ENCODE data around the gene HOXC6. TPM values are rescaled to one million over a fixed set of nuclear protein-coding genes. Genes with fewer than 3 reads are reported as not detected.

Gene HOXC6
- total RNA-seq, 1 donor from 2014 or later, result 2.6 TPM

GRCh38 chr12:53983950-53984572, 44.2 kb upstream of the HOXC6 start:
- Histone ChIP-seq H3K27ac (ENCODE audit: low read depth, low read length) (peak overlapping the region; percentile 97), H3K36me3 (ENCODE audit: control insufficient read depth in 3 of 3, insufficient read depth in 3 of 3, low read length in 3 of 3) (no peaks in the 10 kb centered on the region), H3K27me3 (ENCODE audit: control insufficient read depth in 3 of 3, insufficient read depth in 3 of 3, low read length in 3 of 3) (peaks cover 18 to 51% (median 30%) of the 10 kb centered on the region in 3 donors), H3K9ac (ENCODE audit: low read depth in 1 of 3, low read length in 3 of 3) (peak overlapping the region; percentile 84 to 97 (median 88)), H3K9me3 (ENCODE audit: control insufficient read depth in 3 of 3, low read length in 3 of 3) (no peaks in the 10 kb centered on the region), H3K4me3 (ENCODE audit: low read length in 3 of 3) (peak overlapping the region; percentile 65 to 70 (median 70)), H3K4me1 (ENCODE audit: control insufficient read depth in 3 of 3, insufficient read depth in 3 of 3, low read length in 3 of 3) (peaks cover 36 to 76% (median 44%) of the 10 kb centered on the region in 3 donors)

GRCh38 chr12:53984901-53985691, 43.1 kb upstream of the HOXC6 start, which contains the start of gene HOXC10:
TSS of gene HOXC10 (plus strand) at chr12:53985146. CDS start at chr12:53985260, 114 bp downstream.
- Histone ChIP-seq H3K4me3 (ENCODE audit: low read length in 3 of 3) (peak within 1 kb of the TSS; percentile 87 to 95 (median 91)), H3K27ac (ENCODE audit: low read depth, low read length) (peak within 1 kb of the TSS; percentile 100), H3K9ac (ENCODE audit: low read depth in 1 of 3, low read length in 3 of 3) (peak within 1 kb of the TSS; percentile 97), H3K36me3 (ENCODE audit: control insufficient read depth in 3 of 3, insufficient read depth in 3 of 3, low read length in 3 of 3) (no peaks in the 10 kb centered on the region), H3K9me3 (ENCODE audit: control insufficient read depth in 3 of 3, low read length in 3 of 3) (no peaks in the 10 kb centered on the region), H3K4me1 (ENCODE audit: control insufficient read depth in 3 of 3, insufficient read depth in 3 of 3, low read length in 3 of 3) (peaks cover 40 to 78% (median 46%) of the 10 kb centered on the region in 3 donors), H3K27me3 (ENCODE audit: control insufficient read depth in 3 of 3, insufficient read depth in 3 of 3, low read length in 3 of 3) (peaks cover 12 to 44% (median 26%) of the 10 kb centered on the region in 3 donors)

GRCh38 chr12:53985692-53985993, 42.6 kb upstream of the HOXC6 start:
- H3K9ac ChIP-seq (ENCODE audit: low read depth in 1 of 3, low read length in 3 of 3), result peak overlapping the region; percentile 95 to 97 (median 97)
- peak overlapping the region; percentile 100 for H3K27ac ChIP-seq (ENCODE audit: low read depth, low read length)

GRCh38 chr12:53985994-53986685, 42.1 kb upstream of the HOXC6 start:
- H3K36me3 ChIP-seq (ENCODE audit: control insufficient read depth in 3 of 3, insufficient read depth in 3 of 3, low read length in 3 of 3), result no peaks in the 10 kb centered on the region
- peak overlapping the region; percentile 87 to 95 (median 91) for H3K4me3 ChIP-seq (ENCODE audit: low read length in 3 of 3)
- H3K27me3 ChIP-seq (ENCODE audit: control insufficient read depth in 3 of 3, insufficient read depth in 3 of 3, low read length in 3 of 3), result peaks cover 10 to 34% (median 26%) of the 10 kb centered on the region in 3 donors
- peak overlapping the region; percentile 100 for H3K27ac ChIP-seq (ENCODE audit: low read depth, low read length)
- H3K4me1 ChIP-seq (ENCODE audit: control insufficient read depth in 3 of 3, insufficient read depth in 3 of 3, low read length in 3 of 3), result peaks cover 51 to 84% (median 53%) of the 10 kb centered on the region in 3 donors
- H3K9me3 ChIP-seq (ENCODE audit: control insufficient read depth in 3 of 3, low read length in 3 of 3), result no peaks in the 10 kb centered on the region
- H3K9ac ChIP-seq (ENCODE audit: low read depth in 1 of 3, low read length in 3 of 3), result peak overlapping the region; percentile 95 to 97 (median 97)

More at GRCh38 chr12:53985692-53985993, 42.6 kb upstream of the HOXC6 start:
- peaks cover 10 to 39% (median 26%) of the 10 kb centered on the region in 3 donors for H3K27me3 ChIP-seq (ENCODE audit: control insufficient read depth in 3 of 3, insufficient read depth in 3 of 3, low read length in 3 of 3)
- H3K4me1 ChIP-seq (ENCODE audit: control insufficient read depth in 3 of 3, insufficient read depth in 3 of 3, low read length in 3 of 3), result peaks cover 46 to 82% (median 51%) of the 10 kb centered on the region in 3 donors
- peak overlapping the region; percentile 87 to 95 (median 91) for H3K4me3 ChIP-seq (ENCODE audit: low read length in 3 of 3)
- no peaks in the 10 kb centered on the region for H3K9me3 ChIP-seq (ENCODE audit: control insufficient read depth in 3 of 3, low read length in 3 of 3)
- H3K36me3 ChIP-seq (ENCODE audit: control insufficient read depth in 3 of 3, insufficient read depth in 3 of 3, low read length in 3 of 3), result no peaks in the 10 kb centered on the region

GRCh38 chr12:53986686-53987483, 41.4 kb upstream of the HOXC6 start:
- H3K27ac ChIP-seq (ENCODE audit: low read depth, low read length), result peak overlapping the region; percentile 100
- peak overlapping the region; percentile 87 to 95 (median 91) for H3K4me3 ChIP-seq (ENCODE audit: low read length in 3 of 3)
- no peaks in the 10 kb centered on the region for H3K36me3 ChIP-seq (ENCODE audit: control insufficient read depth in 3 of 3, insufficient read depth in 3 of 3, low read length in 3 of 3)
- no peaks in the 10 kb centered on the region for H3K9me3 ChIP-seq (ENCODE audit: control insufficient read depth in 3 of 3, low read length in 3 of 3)
- peaks cover 54 to 86% (median 58%) of the 10 kb centered on the region in 3 donors for H3K4me1 ChIP-seq (ENCODE audit: control insufficient read depth in 3 of 3, insufficient read depth in 3 of 3, low read length in 3 of 3)
- peak overlapping the region; percentile 95 to 97 (median 97) for H3K9ac ChIP-seq (ENCODE audit: low read depth in 1 of 3, low read length in 3 of 3)
- H3K27me3 ChIP-seq (ENCODE audit: control insufficient read depth in 3 of 3, insufficient read depth in 3 of 3, low read length in 3 of 3), result peaks cover 10 to 28% (median 24%) of the 10 kb centered on the region in 3 donors

GRCh38 chr12:53987787-53988230, 40.4 kb upstream of the HOXC6 start:
- Histone ChIP-seq H3K9me3 (ENCODE audit: control insufficient read depth in 3 of 3, low read length in 3 of 3) (no peaks in the 10 kb centered on the region), H3K27me3 (ENCODE audit: control insufficient read depth in 3 of 3, insufficient read depth in 3 of 3, low read length in 3 of 3) (peaks cover 10 to 24% (median 19%) of the 10 kb centered on the region in 3 donors), H3K27ac (ENCODE audit: low read depth, low read length) (peak overlapping the region; percentile 100), H3K9ac (ENCODE audit: low read depth in 1 of 3, low read length in 3 of 3) (peak overlapping the region; percentile 95 to 97 (median 97)), H3K36me3 (ENCODE audit: control insufficient read depth in 3 of 3, insufficient read depth in 3 of 3, low read length in 3 of 3) (no peaks in the 10 kb centered on the region), H3K4me1 (ENCODE audit: control insufficient read depth in 3 of 3, insufficient read depth in 3 of 3, low read length in 3 of 3) (peaks cover 62 to 84% (median 64%) of the 10 kb centered on the region in 3 donors), H3K4me3 (ENCODE audit: low read length in 3 of 3) (peak overlapping the region; percentile 87 to 95 (median 91))

- peaks cover 9 to 24% (median 10%) of the 10 kb centered on the region in 3 donors for H3K27me3 ChIP-seq (ENCODE audit: control insufficient read depth in 3 of 3, insufficient read depth in 3 of 3, low read length in 3 of 3)
- no peaks in the 10 kb centered on the region for H3K9me3 ChIP-seq (ENCODE audit: control insufficient read depth in 3 of 3, low read length in 3 of 3)
- H3K4me3 ChIP-seq (ENCODE audit: low read length in 3 of 3), result peak overlapping the region; percentile 52 to 91 (median 57)
- no peaks in the 10 kb centered on the region for H3K36me3 ChIP-seq (ENCODE audit: control insufficient read depth in 3 of 3, insufficient read depth in 3 of 3, low read length in 3 of 3)
- peak overlapping the region; percentile 34 to 97 (median 65) for H3K9ac ChIP-seq (ENCODE audit: low read depth in 1 of 3, low read length in 3 of 3)
- H3K27ac ChIP-seq (ENCODE audit: low read depth, low read length), result peak overlapping the region; percentile 100
- H3K4me1 ChIP-seq (ENCODE audit: control insufficient read depth in 3 of 3, insufficient read depth in 3 of 3, low read length in 3 of 3), result peaks cover 68 to 83% (median 70%) of the 10 kb centered on the region in 3 donors
Observed at GRCh38 chr12:53988541-53989226, 39.6 kb upstream of the HOXC6 start.

- Histone ChIP-seq H3K4me3 (ENCODE audit: low read length in 3 of 3) (peak overlapping the region; percentile 57 to 91 (median 70)), H3K9ac (ENCODE audit: low read depth in 1 of 3, low read length in 3 of 3) (peak overlapping the region; percentile 64 to 81 (median 69)), H3K36me3 (ENCODE audit: control insufficient read depth in 3 of 3, insufficient read depth in 3 of 3, low read length in 3 of 3) (no peaks in the 10 kb centered on the region), H3K9me3 (ENCODE audit: control insufficient read depth in 3 of 3, low read length in 3 of 3) (no peaks in the 10 kb centered on the region), H3K4me1 (ENCODE audit: control insufficient read depth in 3 of 3, insufficient read depth in 3 of 3, low read length in 3 of 3) (peaks cover 69 to 86% (median 70%) of the 10 kb centered on the region in 3 donors), H3K27me3 (ENCODE audit: control insufficient read depth in 3 of 3, insufficient read depth in 3 of 3, low read length in 3 of 3) (peaks cover 4 to 21% (median 5%) of the 10 kb centered on the region in 3 donors), H3K27ac (ENCODE audit: low read depth, low read length) (peak overlapping the region; percentile 100)
Observed at GRCh38 chr12:53989227-53990113, 38.8 kb upstream of the HOXC6 start.
